IPS-15b (cell line): ENCODE results near the gene PCNT.
"Not testable (repeated sequence)": the region's sequence is repeated elsewhere in the genome, so short reads cannot be mapped to it uniquely, and the experiment has no call there.

Experiments
- H3K27me3 ChIP-seq: one replicate; pipeline ENCODE4 v1.6.1; 2013; ENCODE audit warnings: low read length; ENCODE audit not compliant: control insufficient read depth, insufficient read depth
- H3K36me3 ChIP-seq: one replicate; pipeline ENCODE4 v1.6.1; 2013; ENCODE audit warnings: low read length; ENCODE audit not compliant: control insufficient read depth, insufficient read depth
- H3K4me1 ChIP-seq: one replicate; pipeline ENCODE4 v1.6.1; 2013; ENCODE audit warnings: mild to moderate bottlenecking, low read length; ENCODE audit not compliant: control insufficient read depth, insufficient read depth
- H3K4me3 ChIP-seq: one replicate; pipeline ENCODE4 v1.5.1; 2013; ENCODE audit warnings: low read depth, low read length
- H3K9ac ChIP-seq: one replicate; pipeline ENCODE4 v1.6.1; 2013; ENCODE audit warnings: low read depth, mild to moderate bottlenecking, low read length
- H3K9me3 ChIP-seq: one replicate; pipeline ENCODE4 v1.6.1; 2013; ENCODE audit warnings: mild to moderate bottlenecking, low read length; ENCODE audit not compliant: control insufficient read depth, insufficient read depth

Gene PCNT

GRCh38 chr21:46295177-46295770, 28.7 kb upstream of the PCNT start:
- no peaks in the 10 kb centered on the region for H3K27me3 ChIP-seq
- H3K9ac ChIP-seq = peak overlapping the region; percentile 37
- no peaks in the 10 kb centered on the region for H3K9me3 ChIP-seq
- peaks cover 3% of the 10 kb centered on the region for H3K4me1 ChIP-seq
- H3K4me3 ChIP-seq = no peak overlapping the region
- peaks cover 4% of the 10 kb centered on the region for H3K36me3 ChIP-seq

GRCh38 chr21:46295996-46296752, 27.8 kb upstream of the PCNT start:
- Histone ChIP-seq H3K9me3 (no peaks in the 10 kb centered on the region), H3K27me3 (no peaks in the 10 kb centered on the region), H3K36me3 (peaks cover 4% of the 10 kb centered on the region), H3K9ac (no peak overlapping the region), H3K4me1 (peaks cover 3% of the 10 kb centered on the region), H3K4me3 (no peak overlapping the region)

- Histone ChIP-seq H3K4me3 (peak overlapping the region; percentile 48), H3K9ac (peak overlapping the region; percentile 71), H3K4me1 (peaks cover 3% of the 10 kb centered on the region), H3K9me3 (no peaks in the 10 kb centered on the region), H3K27me3 (no peaks in the 10 kb centered on the region), H3K36me3 (peaks cover 13% of the 10 kb centered on the region)
These were observed 26.4 kb upstream of the PCNT start for GRCh38 chr21:46297338-46298271.

- H3K9me3 ChIP-seq = no peaks in the 10 kb centered on the region
- H3K4me1 ChIP-seq = peaks cover 3% of the 10 kb centered on the region
- no peak overlapping the region for H3K4me3 ChIP-seq
- H3K36me3 ChIP-seq = peaks cover 13% of the 10 kb centered on the region
- no peaks in the 10 kb centered on the region for H3K27me3 ChIP-seq
- no peak overlapping the region for H3K9ac ChIP-seq
These were observed 24.8 kb upstream of the PCNT start for GRCh38 chr21:46299167-46299566.

GRCh38 chr21:46301759-46302158, 22.2 kb upstream of the PCNT start:
- H3K36me3 ChIP-seq = peaks cover 21% of the 10 kb centered on the region
- no peaks in the 10 kb centered on the region for H3K9me3 ChIP-seq
- no peak overlapping the region for H3K9ac ChIP-seq
- H3K27me3 ChIP-seq = no peaks in the 10 kb centered on the region
- no peaks in the 10 kb centered on the region for H3K4me1 ChIP-seq
- H3K4me3 ChIP-seq = no peak overlapping the region

GRCh38 chr21:46304437-46304836, 19.5 kb upstream of the PCNT start:
- Histone ChIP-seq H3K27me3 (no peaks in the 10 kb centered on the region), H3K9me3 (no peaks in the 10 kb centered on the region), H3K4me1 (no peaks in the 10 kb centered on the region), H3K9ac (no peak overlapping the region), H3K36me3 (peaks cover 18% of the 10 kb centered on the region), H3K4me3 (no peak overlapping the region)

- no peak overlapping the region for H3K4me3 ChIP-seq
- H3K4me1 ChIP-seq = no peaks in the 10 kb centered on the region
- no peaks in the 10 kb centered on the region for H3K27me3 ChIP-seq
- no peak overlapping the region for H3K9ac ChIP-seq
- H3K36me3 ChIP-seq = peaks cover 17% of the 10 kb centered on the region
- H3K9me3 ChIP-seq = no peaks in the 10 kb centered on the region
These were observed 19.0 kb upstream of the PCNT start for GRCh38 chr21:46304955-46305354.

- H3K4me1 ChIP-seq = no peaks in the 10 kb centered on the region
- no peak overlapping the region for H3K9ac ChIP-seq
- no peaks in the 10 kb centered on the region for H3K9me3 ChIP-seq
- peaks cover 8% of the 10 kb centered on the region for H3K36me3 ChIP-seq
- no peak overlapping the region for H3K4me3 ChIP-seq
- H3K27me3 ChIP-seq = no peaks in the 10 kb centered on the region
These were observed 16.3 kb upstream of the PCNT start for GRCh38 chr21:46307625-46308024.

- H3K4me1 ChIP-seq = no peaks in the 10 kb centered on the region
- no peaks in the 10 kb centered on the region for H3K27me3 ChIP-seq
- H3K4me3 ChIP-seq = no peak overlapping the region
- peaks cover 8% of the 10 kb centered on the region for H3K36me3 ChIP-seq
- no peaks in the 10 kb centered on the region for H3K9me3 ChIP-seq
- H3K9ac ChIP-seq = no peak overlapping the region
These were observed 15.5 kb upstream of the PCNT start for GRCh38 chr21:46308431-46308830.

GRCh38 chr21:46310260-46310659, 13.7 kb upstream of the PCNT start:
- not testable (repeated sequence) for H3K4me3 ChIP-seq, H3K9ac ChIP-seq, H3K4me1 ChIP-seq, H3K36me3 ChIP-seq, H3K9me3 ChIP-seq, H3K27me3 ChIP-seq

GRCh38 chr21:46311568-46311967, 12.4 kb upstream of the PCNT start:
- Histone ChIP-seq H3K9ac (no peak overlapping the region), H3K9me3 (no peaks in the 10 kb centered on the region), H3K4me1 (no peaks in the 10 kb centered on the region), H3K27me3 (no peaks in the 10 kb centered on the region), H3K36me3 (peaks cover 4% of the 10 kb centered on the region), H3K4me3 (no peak overlapping the region)
